ENCODE results near the gene HORMAD2.

HORMAD2 gene

DNA sequence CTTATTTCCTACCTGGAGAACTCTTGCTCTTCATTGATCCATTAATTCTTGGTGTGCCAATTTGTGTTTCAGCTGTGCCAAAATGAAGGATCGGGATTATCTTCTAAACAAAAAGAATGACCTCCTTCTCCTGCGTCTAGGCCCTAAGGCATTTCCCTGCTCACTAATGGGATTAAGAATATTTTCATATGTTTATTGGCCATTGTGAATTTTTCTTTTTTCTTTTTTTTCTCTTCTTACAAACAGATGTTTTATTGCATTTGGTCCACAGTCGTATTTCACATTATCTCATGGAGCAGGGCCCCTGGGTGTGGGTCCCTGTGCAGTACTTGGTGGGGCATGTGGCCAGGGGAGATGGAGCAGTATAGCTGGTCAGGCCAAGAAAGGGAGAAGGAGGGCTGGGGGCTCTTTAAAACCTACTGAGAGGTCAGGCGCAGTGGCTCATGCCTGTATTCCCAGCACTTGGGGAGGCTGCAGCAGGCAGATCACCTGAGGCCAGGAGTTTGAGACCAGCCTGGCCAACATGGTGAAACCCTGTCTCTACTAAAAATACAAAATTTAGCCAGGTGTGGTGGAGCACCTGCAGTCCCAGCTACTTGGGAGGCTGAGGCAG is 35.3 kb upstream of the HORMAD2 start:
- Histone ChIP-seq H4K12ac (ENCODE audit: low read depth, low read length) (no peak overlapping the region), H3K23ac (ENCODE audit: low read length) (no peak overlapping the region), H3K27me3 (ENCODE audit: insufficient read depth, low read length) (no peaks in the 10 kb centered on the region), H3K4me3 (ENCODE audit: low read depth, low read length) (no peak overlapping the region), H3K27ac (ENCODE audit: low read depth, low read length) (no peak overlapping the region), H3K9me3 (ENCODE audit: insufficient read depth, low read depth, low read length) (peaks cover 1% of the 10 kb centered on the region), H4K8ac (ENCODE audit: low read depth, low read length) (no peak overlapping the region), H2BK5ac (ENCODE audit: low read depth, low read length, poor library complexity) (no peak overlapping the region), H3K79me1 (ENCODE audit: low read length) (no peaks in the 10 kb centered on the region), H3K9ac (ENCODE audit: low read length) (no peak overlapping the region), H2AFZ (ENCODE audit: insufficient read depth, low read length, poor library complexity) (no peak overlapping the region), H2BK120ac (ENCODE audit: insufficient read depth, low read length, poor library complexity) (no peak overlapping the region), H2AK5ac (ENCODE audit: low read length) (no peak overlapping the region), H4K91ac (ENCODE audit: low read depth, low read length) (no peak overlapping the region), H3K4me2 (ENCODE audit: low read length) (no peak overlapping the region), H3K4me1 (ENCODE audit: control insufficient read depth in 1 of 2, insufficient read depth in 2 of 2, low read length in 2 of 2) (peaks cover 4% of the 10 kb centered on the region in 2 experiments), H3K36me3 (ENCODE audit: control insufficient read depth in 1 of 2, insufficient read depth in 2 of 2, low read length in 2 of 2) (no peaks in the 10 kb centered on the region), H3K79me2 (ENCODE audit: control insufficient read depth, insufficient read depth, low read length, poor library complexity) (no peaks in the 10 kb centered on the region), H3K4ac (ENCODE audit: low read depth, low read length) (no peak overlapping the region), H3K14ac (ENCODE audit: low read length) (no peak overlapping the region), H3K18ac (ENCODE audit: low read length) (no peak overlapping the region), H2BK12ac (ENCODE audit: low read length) (no peak overlapping the region)
- no peak for DNase-seq
- no CpG with 5 or more reads among the region's 4 CpGs for WGBS (ENCODE audit: extremely low coverage, insufficient coverage, insufficient read length)

DNA sequence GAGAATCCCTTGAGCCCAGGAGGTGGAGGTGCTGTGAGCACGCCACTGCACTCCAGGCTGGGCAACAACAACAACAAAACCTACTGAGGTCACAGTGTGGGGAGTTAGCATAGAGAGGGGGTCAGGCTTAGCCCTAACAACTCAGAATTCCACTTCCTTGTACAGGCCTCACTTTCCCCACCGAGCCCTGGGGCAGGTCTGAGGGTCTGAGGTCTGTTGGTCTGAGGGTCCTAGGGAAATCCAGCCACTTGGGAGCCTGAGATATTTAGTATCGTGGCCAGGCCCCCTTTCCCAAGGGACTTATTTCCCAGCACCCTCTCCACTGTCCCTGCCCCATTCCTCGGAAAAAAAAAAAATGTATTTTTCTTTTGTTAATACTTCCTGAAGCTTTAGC is 34.8 kb upstream of the HORMAD2 start:
- no peak overlapping the region for H4K12ac ChIP-seq (ENCODE audit: low read depth, low read length)
- no CpG with 5 or more reads among the region's 4 CpGs for WGBS (ENCODE audit: extremely low coverage, insufficient coverage, insufficient read length)
- no peak overlapping the region for H3K4ac ChIP-seq (ENCODE audit: low read depth, low read length)
- H2BK12ac ChIP-seq (ENCODE audit: low read length) = no peak overlapping the region
- no peaks in the 10 kb centered on the region for H3K79me1 ChIP-seq (ENCODE audit: low read length)
- no peak overlapping the region for H2BK120ac ChIP-seq (ENCODE audit: insufficient read depth, low read length, poor library complexity)
- no peaks in the 10 kb centered on the region for H3K79me2 ChIP-seq (ENCODE audit: control insufficient read depth, insufficient read depth, low read length, poor library complexity)
- H2AK5ac ChIP-seq (ENCODE audit: low read length) = no peak overlapping the region
- no peak for DNase-seq
- H3K9me3 ChIP-seq (ENCODE audit: insufficient read depth, low read depth, low read length) = peaks cover 1% of the 10 kb centered on the region
- no peak overlapping the region for H3K18ac ChIP-seq (ENCODE audit: low read length)
- H4K8ac ChIP-seq (ENCODE audit: low read depth, low read length) = no peak overlapping the region
- no peak overlapping the region for H2BK5ac ChIP-seq (ENCODE audit: low read depth, low read length, poor library complexity)
- no peak overlapping the region for H3K4me3 ChIP-seq (ENCODE audit: low read depth, low read length)
- H3K9ac ChIP-seq (ENCODE audit: low read length) = no peak overlapping the region
- no peak overlapping the region for H3K23ac ChIP-seq (ENCODE audit: low read length)
- H3K36me3 ChIP-seq (ENCODE audit: control insufficient read depth in 1 of 2, insufficient read depth in 2 of 2, low read length in 2 of 2) = no peaks in the 10 kb centered on the region
- H3K14ac ChIP-seq (ENCODE audit: low read length) = no peak overlapping the region
- no peaks in the 10 kb centered on the region for H3K27me3 ChIP-seq (ENCODE audit: insufficient read depth, low read length)
- H3K27ac ChIP-seq (ENCODE audit: low read depth, low read length) = no peak overlapping the region
- H4K91ac ChIP-seq (ENCODE audit: low read depth, low read length) = no peak overlapping the region
- H2AFZ ChIP-seq (ENCODE audit: insufficient read depth, low read length, poor library complexity) = no peak overlapping the region
- H3K4me2 ChIP-seq (ENCODE audit: low read length) = no peak overlapping the region
- H3K4me1 ChIP-seq (ENCODE audit: control insufficient read depth in 1 of 2, insufficient read depth in 2 of 2, low read length in 2 of 2) = peaks cover 2 to 3% of the 10 kb centered on the region in 2 experiments

DNA sequence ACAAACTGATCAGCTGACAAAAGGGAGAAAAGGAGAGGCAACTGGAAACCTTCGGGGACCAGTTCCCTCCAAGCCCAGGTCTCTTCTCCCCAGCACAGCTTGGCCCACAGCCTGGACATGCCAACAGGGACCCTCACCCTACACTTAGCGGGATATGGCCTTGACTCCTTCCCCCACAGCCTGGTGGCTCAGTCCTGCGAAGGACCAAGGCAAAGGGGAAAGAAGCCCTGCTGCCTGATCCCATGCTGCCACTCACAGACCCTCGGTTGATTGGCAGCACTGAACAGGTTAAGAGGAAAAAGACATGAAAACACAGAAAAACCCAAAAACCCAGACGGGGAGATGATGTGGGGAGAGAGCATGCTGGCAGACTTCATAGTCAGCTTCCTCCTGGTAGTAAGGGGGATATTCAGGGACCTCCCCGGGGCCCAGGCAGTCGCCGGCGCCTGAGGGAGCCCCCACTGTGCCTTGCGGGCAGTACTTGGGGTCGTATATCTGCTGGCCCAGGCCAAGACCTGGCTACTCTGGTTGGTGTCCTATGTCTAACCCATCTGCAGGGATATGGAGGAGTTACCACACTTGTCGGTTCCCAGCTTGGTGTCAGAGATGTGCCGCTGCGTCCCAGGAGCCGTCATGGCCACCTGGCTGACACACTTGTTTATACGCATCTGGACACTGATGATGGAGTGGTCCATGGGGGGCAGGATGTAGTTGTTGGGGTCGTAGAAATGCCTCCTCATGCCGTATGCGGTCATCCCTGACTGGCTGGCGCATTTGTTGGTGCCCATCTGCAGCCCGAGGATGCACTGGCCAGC is 34.2 kb upstream of the HORMAD2 start:
- H3K14ac ChIP-seq (ENCODE audit: low read length) = no peak overlapping the region
- no peak overlapping the region for H3K9ac ChIP-seq (ENCODE audit: low read length)
- no peak overlapping the region for H4K8ac ChIP-seq (ENCODE audit: low read depth, low read length)
- H3K79me1 ChIP-seq (ENCODE audit: low read length) = no peaks in the 10 kb centered on the region
- no CpG with 5 or more reads among the region's 21 CpGs for WGBS (ENCODE audit: extremely low coverage, insufficient coverage, insufficient read length)
- H3K27ac ChIP-seq (ENCODE audit: low read depth, low read length) = no peak overlapping the region
- H3K18ac ChIP-seq (ENCODE audit: low read length) = no peak overlapping the region
- H2BK120ac ChIP-seq (ENCODE audit: insufficient read depth, low read length, poor library complexity) = no peak overlapping the region
- H3K4me2 ChIP-seq (ENCODE audit: low read length) = no peak overlapping the region
- no peak overlapping the region for H3K23ac ChIP-seq (ENCODE audit: low read length)
- H3K4me3 ChIP-seq (ENCODE audit: low read depth, low read length) = no peak overlapping the region
- H3K4me1 ChIP-seq (ENCODE audit: control insufficient read depth in 1 of 2, insufficient read depth in 2 of 2, low read length in 2 of 2) = peaks cover 0 to 2% of the 10 kb centered on the region in 2 experiments
- H2AFZ ChIP-seq (ENCODE audit: insufficient read depth, low read length, poor library complexity) = no peak overlapping the region
- H3K4ac ChIP-seq (ENCODE audit: low read depth, low read length) = no peak overlapping the region
- H2BK12ac ChIP-seq (ENCODE audit: low read length) = no peak overlapping the region
- H2AK5ac ChIP-seq (ENCODE audit: low read length) = no peak overlapping the region
- no peaks in the 10 kb centered on the region for H3K79me2 ChIP-seq (ENCODE audit: control insufficient read depth, insufficient read depth, low read length, poor library complexity)
- no peak for DNase-seq
- no peak overlapping the region for H4K91ac ChIP-seq (ENCODE audit: low read depth, low read length)
- H4K12ac ChIP-seq (ENCODE audit: low read depth, low read length) = no peak overlapping the region
- H2BK5ac ChIP-seq (ENCODE audit: low read depth, low read length, poor library complexity) = no peak overlapping the region
- H3K27me3 ChIP-seq (ENCODE audit: insufficient read depth, low read length) = no peaks in the 10 kb centered on the region
- H3K9me3 ChIP-seq (ENCODE audit: insufficient read depth, low read depth, low read length) = peaks cover 1% of the 10 kb centered on the region
- no peaks in the 10 kb centered on the region for H3K36me3 ChIP-seq (ENCODE audit: control insufficient read depth in 1 of 2, insufficient read depth in 2 of 2, low read length in 2 of 2)

DNA sequence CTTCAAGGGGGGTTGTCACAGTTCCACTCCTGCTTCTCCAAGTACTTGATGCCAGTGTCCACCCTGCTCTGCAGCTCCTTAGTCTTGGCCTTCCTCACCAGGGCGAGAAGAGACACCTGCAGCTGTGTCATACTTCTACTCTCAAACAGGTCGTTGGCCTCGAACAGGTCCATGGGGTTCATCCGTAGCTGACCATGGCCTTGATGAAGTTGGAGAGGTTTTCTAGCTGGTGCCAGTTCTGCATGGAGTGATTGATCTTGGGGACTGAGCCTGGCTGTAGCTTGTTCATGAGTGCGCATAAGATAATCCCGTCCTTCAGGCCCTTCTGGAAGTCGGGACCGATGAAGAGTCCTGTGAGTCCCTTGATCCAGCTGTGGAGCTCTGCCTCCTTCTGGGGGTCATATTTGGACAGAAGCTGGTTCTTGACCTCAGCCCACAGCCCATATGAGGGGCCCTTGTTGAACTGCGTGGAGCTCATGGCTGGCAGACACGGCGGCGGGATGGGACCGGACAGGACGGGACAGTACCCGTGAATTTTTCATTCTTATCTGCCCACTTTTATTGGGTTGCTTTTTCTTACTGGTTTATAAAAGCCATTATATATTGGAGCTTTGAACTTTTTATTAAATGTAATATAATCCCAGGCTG is 33.4 kb upstream of the HORMAD2 start:
- no CpG with 5 or more reads among the region's 15 CpGs for WGBS (ENCODE audit: extremely low coverage, insufficient coverage, insufficient read length)
- no peak overlapping the region for H4K12ac ChIP-seq (ENCODE audit: low read depth, low read length)
- no peak overlapping the region for H4K8ac ChIP-seq (ENCODE audit: low read depth, low read length)
- H3K36me3 ChIP-seq (ENCODE audit: control insufficient read depth in 1 of 2, insufficient read depth in 2 of 2, low read length in 2 of 2) = no peaks in the 10 kb centered on the region
- no peak overlapping the region for H3K23ac ChIP-seq (ENCODE audit: low read length)
- H3K4me2 ChIP-seq (ENCODE audit: low read length) = no peak overlapping the region
- DNase-seq = no peak
- no peaks in the 10 kb centered on the region for H3K27me3 ChIP-seq (ENCODE audit: insufficient read depth, low read length)
- H3K27ac ChIP-seq (ENCODE audit: low read depth, low read length) = no peak overlapping the region
- no peak overlapping the region for H2AK5ac ChIP-seq (ENCODE audit: low read length)
- H4K91ac ChIP-seq (ENCODE audit: low read depth, low read length) = no peak overlapping the region
- H2BK5ac ChIP-seq (ENCODE audit: low read depth, low read length, poor library complexity) = no peak overlapping the region
- H3K9me3 ChIP-seq (ENCODE audit: insufficient read depth, low read depth, low read length) = peaks cover 1% of the 10 kb centered on the region
- H2BK120ac ChIP-seq (ENCODE audit: insufficient read depth, low read length, poor library complexity) = no peak overlapping the region
- H3K79me2 ChIP-seq (ENCODE audit: control insufficient read depth, insufficient read depth, low read length, poor library complexity) = no peaks in the 10 kb centered on the region
- H3K9ac ChIP-seq (ENCODE audit: low read length) = no peak overlapping the region
- no peak overlapping the region for H2AFZ ChIP-seq (ENCODE audit: insufficient read depth, low read length, poor library complexity)
- no peak overlapping the region for H3K14ac ChIP-seq (ENCODE audit: low read length)
- peaks cover 0 to 2% of the 10 kb centered on the region in 2 experiments for H3K4me1 ChIP-seq (ENCODE audit: control insufficient read depth in 1 of 2, insufficient read depth in 2 of 2, low read length in 2 of 2)
- no peak overlapping the region for H3K4ac ChIP-seq (ENCODE audit: low read depth, low read length)
- no peaks in the 10 kb centered on the region for H3K79me1 ChIP-seq (ENCODE audit: low read length)
- no peak overlapping the region for H3K4me3 ChIP-seq (ENCODE audit: low read depth, low read length)
- H3K18ac ChIP-seq (ENCODE audit: low read length) = no peak overlapping the region
- H2BK12ac ChIP-seq (ENCODE audit: low read length) = no peak overlapping the region

Measured in trophoblast cell (in vitro differentiated cells and primary cell).